IMR-90 (cell line): ENCODE data around the gene SPTBN5. TPM values are rescaled to one million over a fixed set of nuclear protein-coding genes. Genes with fewer than 3 reads are reported as not detected.

ENCODE experiments used
- ATAC-seq: fragments of 200-7000 bp; cut with Tn5 transposase; 2 replicates; pipeline ENCODE4 v1.9.1; 2020; ENCODE audit warnings: low read depth, mild to moderate bottlenecking, moderate library complexity
- BruUV-seq: library from RNA; stranded (reverse); fragments of 400-500 nt; replicated peaks from 2 replicates; lab custom pipeline; 2021; lab: Mats Ljungman, UMichigan
- CTCF ChIA-PET: fragments of 300-600 bp; formaldehyde crosslinking; extraction: SDS; loops from one replicate; lab custom pipeline; 2021; ENCODE audit warnings: antibody characterized with exemption; lab: Yijun Ruan, JAX
- POLR2A ChIA-PET: fragments of 300-600 bp; sonication (Branson Sonifier 250); formaldehyde crosslinking; loops from one replicate; lab custom pipeline; 2022; ENCODE audit warnings: antibody characterized with exemption; ENCODE audit not compliant: unreplicated experiment; lab: Charles Lee
- DNase-seq: peaks from one replicate; pipeline ENCODE4 v3.0.0; 2013
- H2AFZ ChIP-seq: replicated peaks from 2 replicates; pipeline ENCODE3; 2013; ENCODE audit warnings: low read length, mild to moderate bottlenecking; ENCODE audit not compliant: poor library complexity
- H2AK5ac ChIP-seq: 2 replicates; pipeline ENCODE4 v1.6.1; 2013; ENCODE audit warnings: low read depth, low read length, inconsistent platforms
- H2AK9ac ChIP-seq: replicated peaks from 2 replicates; pipeline ENCODE3; 2013; ENCODE audit warnings: mild to moderate bottlenecking, low read depth, low read length, moderate library complexity; ENCODE audit not compliant: poor library complexity
- H2BK120ac ChIP-seq: 2 replicates; pipeline ENCODE4 v1.6.1; 2013; ENCODE audit warnings: low read depth, low read length, inconsistent platforms
- H2BK15ac ChIP-seq: 3 replicates; pipeline ENCODE4 v1.6.1; 2013; ENCODE audit warnings: low read depth, low read length, inconsistent platforms
- H2BK20ac ChIP-seq: 2 replicates; pipeline ENCODE4 v1.6.1; 2013; ENCODE audit warnings: low read depth, mild to moderate bottlenecking, inconsistent platforms, low read length, moderate library complexity
- H2BK5ac ChIP-seq: 2 replicates; pipeline ENCODE4 v1.6.1; 2013; ENCODE audit warnings: mild to moderate bottlenecking, low read depth, low read length, inconsistent platforms; ENCODE audit not compliant: poor library complexity, severe bottlenecking
- H3K14ac ChIP-seq: replicated peaks from 2 replicates; pipeline ENCODE4 v1.6.1; 2013; ENCODE audit warnings: low read depth, low read length, inconsistent platforms
- H3K18ac ChIP-seq: 2 replicates; pipeline ENCODE4 v1.6.1; 2013; ENCODE audit warnings: low read depth, low read length, control low read depth
- H3K23ac ChIP-seq: 2 replicates; pipeline ENCODE4 v1.6.1; 2013; ENCODE audit warnings: low read depth, low read length, inconsistent platforms
- H3K27ac ChIP-seq: 2 replicates; pipeline ENCODE4 v1.5.1; 2013; ENCODE audit warnings: mild to moderate bottlenecking, control low read depth, low read length; ENCODE audit not compliant: insufficient read depth
- H3K27me3 ChIP-seq: 2 replicates; pipeline ENCODE4 v1.6.1; 2013; ENCODE audit warnings: low read length; ENCODE audit not compliant: control insufficient read depth, insufficient read depth
- H3K36me3 ChIP-seq: 2 replicates; pipeline ENCODE4 v1.6.1; 2013; ENCODE audit warnings: low read length, mixed read lengths; ENCODE audit not compliant: control insufficient read depth, insufficient read depth
- H3K4ac ChIP-seq: 2 replicates; pipeline ENCODE4 v1.6.1; 2013; ENCODE audit warnings: low read depth, low read length, inconsistent platforms
- H3K4me1 ChIP-seq: 2 replicates; pipeline ENCODE4 v1.6.1; 2013; ENCODE audit warnings: low read length, mixed read lengths; ENCODE audit not compliant: control insufficient read depth, insufficient read depth
- H3K4me2 ChIP-seq: 2 replicates; pipeline ENCODE4 v1.6.1; 2013; ENCODE audit warnings: low read depth, mild to moderate bottlenecking, control low read depth, low read length, moderate library complexity
- H3K4me3 ChIP-seq: 2 replicates; pipeline ENCODE4 v1.5.1; 2013; ENCODE audit warnings: low read depth, mild to moderate bottlenecking, control low read depth, low read length, moderate library complexity; ENCODE audit not compliant: insufficient read depth
- H3K56ac ChIP-seq: 2 replicates; pipeline ENCODE4 v1.6.1; 2013; ENCODE audit warnings: low read length, inconsistent platforms; ENCODE audit not compliant: insufficient read depth; ENCODE audit errors: extremely low read depth
- H3K79me1 ChIP-seq, 2 experiments: 2 replicates each; pipeline ENCODE4 v1.6.1; 2013; ENCODE audit warnings: low read length in 2 of 2, inconsistent platforms in 1 of 2, low read depth in 1 of 2
- H3K9ac ChIP-seq: 2 replicates; pipeline ENCODE4 v1.6.1; 2013; ENCODE audit warnings: low read depth, low read length, control low read depth
- H3K9me1 ChIP-seq: 2 replicates; pipeline ENCODE4 v1.6.1; 2013; ENCODE audit warnings: low read length, inconsistent platforms; ENCODE audit not compliant: insufficient read depth
- H3K9me3 ChIP-seq: 2 replicates; pipeline ENCODE4 v1.6.1; 2013; ENCODE audit warnings: low read length; ENCODE audit not compliant: control insufficient read depth, insufficient read depth
- H4K20me1 ChIP-seq: 2 replicates; pipeline ENCODE4 v1.6.1; 2013; ENCODE audit warnings: low read length, inconsistent platforms; ENCODE audit not compliant: insufficient read depth
- H4K5ac ChIP-seq: 2 replicates; pipeline ENCODE4 v1.6.1; 2013; ENCODE audit warnings: mild to moderate bottlenecking, low read depth, low read length, control low read depth
- H4K8ac ChIP-seq, 2 experiments: 2 replicates each; pipeline ENCODE4 v1.6.1; 2013; ENCODE audit warnings: low read depth in 2 of 2, low read length in 2 of 2, control low read depth in 1 of 2, inconsistent platforms in 1 of 2
- H4K91ac ChIP-seq: 2 replicates; pipeline ENCODE4 v1.6.1; 2013; ENCODE audit warnings: low read depth, low read length, inconsistent platforms; ENCODE audit not compliant: insufficient read depth
- CEBPB ChIP-seq: IDR thresholded peaks from 2 replicates; pipeline ENCODE4 v1.6.1; 2012; ENCODE audit warnings: low read depth, low read length, improper control_type of control experiment
- ELK1 ChIP-seq: fragments of 150-350 bp; IDR thresholded peaks from 2 replicates; pipeline ENCODE4 v1.6.1; 2016; ENCODE audit warnings: low read depth, mild to moderate bottlenecking, low read length, moderate library complexity, borderline replicate concordance
- FOS ChIP-seq: fragments of 150-350 bp; IDR thresholded peaks from 2 replicates; pipeline ENCODE4 v1.6.1; 2016; ENCODE audit warnings: low read depth, low read length
- POLR2A ChIP-seq: IDR thresholded peaks from 2 replicates; pipeline ENCODE4 v1.6.1; 2012; ENCODE audit warnings: mild to moderate bottlenecking, low read depth, low read length
- WGBS, 2 experiments: methylation state at CpG; one replicate each; pipeline versions ENCODE4 v1.1.5 to v1.1.7; 2013; ENCODE audit warnings: missing lambda C conversion rate in 2 of 2; ENCODE audit not compliant: insufficient read length in 1 of 2; ENCODE audit errors: extremely low coverage in 2 of 2; 5-methylcytosine and 5-hydroxymethylcytosine counted together
- dilution Hi-C: fragments of 300-500 bp; cut with HindIII; formaldehyde crosslinking; loops from one replicate; pipeline ENCODE4 v1.14.3; 2018; ENCODE audit warnings: low sequenced_read_pairs; ENCODE audit not compliant: unreplicated experiment
- in situ Hi-C: fragments of 300-500 bp; cut with MboI; formaldehyde crosslinking; loops from 3 replicates; pipeline ENCODE4 v1.14.3; 2019; ENCODE audit warnings: low sequenced_read_pairs, inconsistent platforms, mixed read lengths
- intact Hi-C: fragments of 100-400 bp; cut with micrococcal nuclease; formaldehyde crosslinking; loops from 2 replicates; pipeline ENCODE4 v1.10.0; 2022
- polyA plus RNA-seq, 3 experiments: library from polyadenylated mRNA; depleted of rRNA; stranded (reverse); fragments of >200 nt; gene quantifications; 2 replicates each; pipeline ENCODE4 v1.2.3, GENCODE V29; 2012; ENCODE audit warnings: low replicate concordance in 1 of 3
- total RNA-seq: library from RNA; depleted of rRNA; stranded (reverse); fragments of >200 nt; gene quantifications from 2 replicates; pipeline ENCODE4 v1.2.3, GENCODE V29; 2012

SPTBN5 gene
- total and polyA plus RNA-seq, 2 of the 4 experiments (the other 2 are of a cell fraction): under 0.01 to 0.38 TPM

GRCh38 chr15:41874736-41875135, 19.1 kb downstream of the SPTBN5 start:
- dilution Hi-C loops (no loop called here), intact Hi-C loops (no loop called here), in situ Hi-C loops (no loop called here)
- Histone ChIP-seq H2BK20ac (no peak overlapping the region), H3K79me1 (no peaks in the 10 kb centered on the region), H3K9me1 (0 out of 2 replicates have a peak, but pooled peaks cover 2% of the 10 kb centered on the region), H3K36me3 (no peaks in the 10 kb centered on the region), H3K14ac (no peak overlapping the region), H3K9ac (no peak overlapping the region), H2BK5ac (no peak overlapping the region), H2BK120ac (no peak overlapping the region), H3K4ac (no peak overlapping the region), H3K23ac (no peak overlapping the region), H3K27me3 (peaks cover 27% of the 10 kb centered on the region; the same call in 1 of the 2 replicates), H4K5ac (no peak overlapping the region), H3K56ac (no peak overlapping the region), H2AFZ (no peak overlapping the region), H3K27ac (no peak overlapping the region), H4K8ac (no peak overlapping the region), H2AK5ac (no peak overlapping the region), H3K18ac (no peak overlapping the region), H3K4me2 (no peak overlapping the region), H2AK9ac (no peak overlapping the region), H2BK15ac (no peak overlapping the region), H4K91ac (no peak overlapping the region), H3K4me1 (peaks cover 2% of the 10 kb centered on the region; the same call in 1 of the 2 replicates), H3K9me3 (no peaks in the 10 kb centered on the region), H4K20me1 (peaks cover 3% of the 10 kb centered on the region; the same call in 1 of the 2 replicates), H3K4me3 (no peak overlapping the region)
- CTCF ChIA-PET: no interaction called here
- ATAC-seq: no peak
- no TSS peak for BruUV-seq
- 73% methylated on average over 10 of the region's 12 CpGs; no CpG with 5 or more reads in 1 of the 2 experiments for WGBS, 2 experiments
- DNase-seq: no peak
- POLR2A ChIA-PET: no interaction called here
- TF ChIP-seq CEBPB (no peak), POLR2A (no peak), FOS (no peak), ELK1 (no peak)
